T-helper 1 cell (primary cell): ENCODE results near the gene NDUFA7.
"Not testable (repeated sequence)": the region's sequence is repeated elsewhere in the genome, so short reads cannot be mapped to it uniquely, and the experiment has no call there.

Source experiments
- DNase-seq, 5 donors: peaks; one replicate each; pipeline ENCODE4 v3.0.0-alpha.2; 2012 to 2020
- total RNA-seq, 4 donors: gene quantifications; one replicate each; lab custom pipeline; 2026; lab: John Stamatoyannopoulos, UW

NDUFA7 gene
- 0.24 to 1.9 (median 1.5) reads per million in 4 donors for total RNA-seq

- peak; percentile 93 to 97 (median 95) for DNase-seq
These were observed at the start of gene NDUFA7, which contains the start of gene RPS28 for GRCh38 chr19:8321067-8321985. Gene NDUFA7, minus strand, starts transcription at chr19:8321375. Its CDS starts 17 bp downstream, at chr19:8321358. Gene RPS28, plus strand, starts transcription at chr19:8321496. Its CDS starts 35 bp downstream, at chr19:8321531.

GRCh38 chr19:8370176-8371010 is 49.2 kb upstream of the NDUFA7 start:
- DNase-seq: no peak

GRCh38 chr19:8367327-8368001 is 46.3 kb upstream of the NDUFA7 start:
- DNase-seq: no peak

- no peak for DNase-seq
These were observed 45.8 kb upstream of the NDUFA7 start for GRCh38 chr19:8366961-8367326.

GRCh38 chr19:8366121-8366581 is 45.0 kb upstream of the NDUFA7 start:
- DNase-seq: no peak

- DNase-seq: peak in 2 of 5 donors; percentile 16 to 45
These were observed 42.9 kb upstream of the NDUFA7 start, which contains the start of gene ANGPTL4 for GRCh38 chr19:8363803-8364771. Gene ANGPTL4, plus strand, starts transcription at chr19:8364155. Its CDS starts 167 bp downstream, at chr19:8364322.

GRCh38 chr19:8361921-8362793 is 41.0 kb upstream of the NDUFA7 start:
- DNase-seq: no peak

- no peak for DNase-seq
These were observed 39.0 kb upstream of the NDUFA7 start for GRCh38 chr19:8360196-8360595.

- DNase-seq: no peak
These were observed 37.8 kb upstream of the NDUFA7 start for GRCh38 chr19:8358948-8359347.

- DNase-seq: no peak
These were observed 35.9 kb upstream of the NDUFA7 start for GRCh38 chr19:8357007-8357521.

- DNase-seq: no peak
These were observed 34.6 kb upstream of the NDUFA7 start for GRCh38 chr19:8355631-8356402.

GRCh38 chr19:8352845-8353244 is 31.7 kb upstream of the NDUFA7 start:
- not testable (repeated sequence) for DNase-seq

- no peak for DNase-seq
These were observed 31.1 kb upstream of the NDUFA7 start for GRCh38 chr19:8352134-8352827.

- DNase-seq: not testable (repeated sequence)
These were observed 28.6 kb upstream of the NDUFA7 start for GRCh38 chr19:8349629-8350372.

GRCh38 chr19:8343483-8343844 is 22.3 kb upstream of the NDUFA7 start:
- DNase-seq: no peak

- DNase-seq: peak; percentile 80 to 95 (median 87)
These were observed 21.7 kb upstream of the NDUFA7 start, which contains the start of gene KANK3 for GRCh38 chr19:8342684-8343482. Gene KANK3, minus strand, starts transcription at chr19:8343262. Its CDS starts 5,434 bp downstream, at chr19:8337828.

- no peak for DNase-seq
These were observed 21.1 kb upstream of the NDUFA7 start for GRCh38 chr19:8342316-8342683.
